CD4-positive, alpha-beta T cell (primary cell): ENCODE results near the gene ARHGEF25. TPM values are rescaled to one million over a fixed set of nuclear protein-coding genes. Genes with fewer than 3 reads are reported as not detected.

Experiments used
- ATAC-seq: fragments of 200-7000 bp; cut with Tn5 transposase; one replicate; pipeline ENCODE4 v1.10.0; 2022; ENCODE audit warnings: mild to moderate bottlenecking; ENCODE audit not compliant: poor library complexity
- CTCF ChIA-PET: fragments of 350-600 bp; sonication (Branson Sonifier 250); formaldehyde crosslinking; loops from one replicate; lab custom pipeline; 2021; ENCODE audit warnings: antibody characterized with exemption, inconsistent platforms; lab: Charles Lee
- POLR2A ChIA-PET: fragments of 350-600 bp; sonication (Branson Sonifier 250); formaldehyde crosslinking; loops from one replicate; lab custom pipeline; 2021; ENCODE audit warnings: antibody characterized with exemption, inconsistent platforms; lab: Charles Lee
- DNase-seq, 14 experiments: peaks; one replicate each; pipeline ENCODE4 v3.0.0-alpha.2; 2013 to 2020; ENCODE audit warnings: mixed read lengths in 2 of 14
- H3K27ac ChIP-seq, 2 donors: one replicate each; pipeline versions ENCODE4 v1.5.1 to v1.7.0; 2013; ENCODE audit warnings: low read length in 2 of 2, low read depth in 1 of 2, mild to moderate bottlenecking in 1 of 2
- H3K27me3 ChIP-seq, 2 experiments: 1 replicate in 1 of 2; 2 replicates in 1 of 2; pipeline versions ENCODE4 v1.6.1 to v1.7.0; 2013; ENCODE audit warnings: low read length in 2 of 2, control low read depth in 1 of 2, mild to moderate bottlenecking in 1 of 2, moderate library complexity in 1 of 2; ENCODE audit not compliant: insufficient read depth in 2 of 2, control insufficient read depth in 1 of 2
- H3K36me3 ChIP-seq: one replicate; pipeline ENCODE4 v1.6.1; 2013; ENCODE audit warnings: low read length, control low read depth; ENCODE audit not compliant: insufficient read depth
- H3K4me1 ChIP-seq: one replicate; pipeline ENCODE4 v1.6.1; 2013; ENCODE audit warnings: low read length, control low read depth; ENCODE audit not compliant: insufficient read depth
- H3K4me3 ChIP-seq: one replicate; pipeline ENCODE4 v1.5.1; 2013; ENCODE audit warnings: mild to moderate bottlenecking, low read length, moderate library complexity
- H3K9me3 ChIP-seq, 2 experiments: 1 replicate in 1 of 2; 2 replicates in 1 of 2; pipeline versions ENCODE4 v1.6.1 to v1.7.0; 2013; ENCODE audit warnings: low read length in 2 of 2, mild to moderate bottlenecking in 2 of 2, control low read depth in 1 of 2, moderate library complexity in 1 of 2; ENCODE audit not compliant: control insufficient read depth in 1 of 2, insufficient read depth in 1 of 2
- H3K27ac Mint-ChIP-seq: one replicate; pipeline ENCODE4 v1.8.0; 2020; ENCODE audit warnings: mixed read lengths
- H3K27me3 Mint-ChIP-seq: one replicate; pipeline ENCODE4 v1.8.0; 2021; ENCODE audit warnings: mixed read lengths
- H3K36me3 Mint-ChIP-seq: one replicate; pipeline ENCODE4 v1.8.0; 2021; ENCODE audit warnings: low read depth, mixed read lengths
- H3K4me1 Mint-ChIP-seq: one replicate; pipeline ENCODE4 v1.8.0; 2021; ENCODE audit warnings: low read depth, mixed read lengths
- H3K4me3 Mint-ChIP-seq: one replicate; pipeline ENCODE4 v1.8.0; 2020; ENCODE audit warnings: mild to moderate bottlenecking, mixed read lengths
- H3K9me3 Mint-ChIP-seq: one replicate; pipeline ENCODE4 v1.8.0; 2020; ENCODE audit warnings: mixed read lengths
- CTCF ChIP-seq: fragments of 200-600 bp; IDR thresholded peaks from one replicate; pipeline ENCODE4 v1.8.0; 2022; ENCODE audit warnings: antibody characterized with exemption, mild to moderate bottlenecking
- intact Hi-C, 2 experiments: fragments of 100-400 bp; cut with DNase I in 1 of 2; cut with micrococcal nuclease in 1 of 2; formaldehyde crosslinking; loops; one replicate each; pipeline versions ENCODE4 v1.15.1 to v1.9.0; 2023 to 2025; cut with DNase I, micrococcal nuclease
- total RNA-seq, 174 experiments: library from RNA in 2 of 174; stranded (reverse) in 2 of 174; gene quantifications; one replicate each; pipeline ENCODE4 v1.2.3 and lab custom pipeline; 2021 to 2026

ARHGEF25 gene
- total RNA-seq, 2 experiments from 2014 or later, result 0.25 to 0.27 TPM

- peaks cover 98% of the 10 kb centered on the region for H3K27me3 Mint-ChIP-seq
- intact Hi-C loops, result loop anchor here in 1 of 2 experiments (5.0 kb wide), 1 partner anchor 118 kb away; no protein-coding TSS in a partner anchor
- DNase-seq (no peak), ATAC-seq (no peak)
- H3K36me3 Mint-ChIP-seq, result no peaks in the 10 kb centered on the region
- Histone ChIP-seq H3K9me3 (peaks cover 0 to 23% of the 10 kb centered on the region in 2 experiments), H3K36me3 (no peaks in the 10 kb centered on the region), H3K27me3 (peaks cover 93 to 98% of the 10 kb centered on the region in 2 experiments), H3K4me1 (peaks cover 41% of the 10 kb centered on the region), H3K4me3 (no peak overlapping the region), H3K27ac (no peak overlapping the region)
- no peak overlapping the region for H3K4me3 Mint-ChIP-seq
- no peak overlapping the region for H3K27ac Mint-ChIP-seq
- peaks cover 40% of the 10 kb centered on the region for H3K4me1 Mint-ChIP-seq
- no peaks in the 10 kb centered on the region for H3K9me3 Mint-ChIP-seq
- CTCF ChIA-PET, result interaction anchor here (1.4 kb wide), 1 partner anchor 41 kb away, joined by 3 read pairs; no protein-coding TSS in a partner anchor
- POLR2A ChIA-PET, result no interaction called here
- TF ChIP-seq CTCF, result no peak
Observed at GRCh38 chr12:57624441-57625220, 13.4 kb downstream of the ARHGEF25 start.

- no peak overlapping the region for H3K27ac Mint-ChIP-seq
- no peak overlapping the region for H3K4me3 Mint-ChIP-seq
- H3K4me3 ChIP-seq, result no peak overlapping the region
- CTCF ChIA-PET, result interaction anchor here (1.4 kb wide), 1 partner anchor 42 kb away, joined by 3 read pairs; no protein-coding TSS in a partner anchor
- no peak overlapping the region for H3K27ac ChIP-seq
- H3K4me1 Mint-ChIP-seq, result peaks cover 33% of the 10 kb centered on the region
- TF ChIP-seq CTCF, result no peak
- no peaks in the 10 kb centered on the region for H3K9me3 Mint-ChIP-seq
- ATAC-seq (no peak), DNase-seq (peak in 1 of 14 experiments; percentile 10)
- peaks cover 33% of the 10 kb centered on the region for H3K4me1 ChIP-seq
- POLR2A ChIA-PET, result no interaction called here
- peaks cover 0 to 23% of the 10 kb centered on the region in 2 experiments for H3K9me3 ChIP-seq
- H3K27me3 ChIP-seq, result peaks cover 91 to 96% of the 10 kb centered on the region in 2 experiments
- H3K36me3 Mint-ChIP-seq, result no peaks in the 10 kb centered on the region
- H3K27me3 Mint-ChIP-seq, result peaks cover 98% of the 10 kb centered on the region
- intact Hi-C loops, result loop anchor here in 1 of 2 experiments (5.0 kb wide), 1 partner anchor 117 kb away; no protein-coding TSS in a partner anchor
- H3K36me3 ChIP-seq, result no peaks in the 10 kb centered on the region
Observed at GRCh38 chr12:57625261-57626032, 14.2 kb downstream of the ARHGEF25 start.

GRCh38 chr12:57626111-57626920 is 15.1 kb downstream of the ARHGEF25 start:
- H3K4me3 Mint-ChIP-seq, result no peak overlapping the region
- peak in 1 of 14 experiments; percentile 5 for DNase-seq
- ChIA-PET CTCF (interaction anchor here (1.3 kb wide), 1 partner anchor 43 kb away, joined by 6 read pairs; no protein-coding TSS in a partner anchor), POLR2A (no interaction called here)
- Histone ChIP-seq H3K27me3 (peaks cover 89 to 95% of the 10 kb centered on the region in 2 experiments), H3K4me3 (no peak overlapping the region), H3K36me3 (no peaks in the 10 kb centered on the region), H3K27ac (no peak overlapping the region), H3K4me1 (peaks cover 24% of the 10 kb centered on the region), H3K9me3 (peaks cover 0 to 14% of the 10 kb centered on the region in 2 experiments)
- H3K27ac Mint-ChIP-seq, result no peak overlapping the region
- ATAC-seq, result no peak
- no peaks in the 10 kb centered on the region for H3K36me3 Mint-ChIP-seq
- intact Hi-C loops, result loop anchor here in 1 of 2 experiments (5.0 kb wide), 1 partner anchor 116 kb away; no protein-coding TSS in a partner anchor
- no peaks in the 10 kb centered on the region for H3K9me3 Mint-ChIP-seq
- peaks cover 98% of the 10 kb centered on the region for H3K27me3 Mint-ChIP-seq
- TF ChIP-seq CTCF, result no peak
- H3K4me1 Mint-ChIP-seq, result peaks cover 24% of the 10 kb centered on the region
